Lower leg skin (tissue), 4 donors: ENCODE measurements around the gene MTOR. TPM values are rescaled to one million over a fixed set of nuclear protein-coding genes. Genes with fewer than 3 reads are reported as not detected.
"Not testable (repeated sequence)": the region's sequence is repeated elsewhere in the genome, so short reads cannot be mapped to it uniquely, and the experiment has no call there.

Source experiments
- DNase-seq, 2 donors: peaks; one replicate each; pipeline ENCODE4 v3.0.0-alpha.2; 2019; ENCODE audit warnings: low spot score in 2 of 2
- H3K4me3 ChIP-seq: fragments of 200-600 bp; sonication (generic); 2 replicates; pipeline ENCODE4 v1.5.1; 2017; ENCODE audit warnings: mild to moderate bottlenecking, low read depth; ENCODE audit not compliant: poor library complexity, severe bottlenecking
- CTCF ChIP-seq, 3 donors: fragments of 450-650 bp; IDR thresholded peaks; one replicate each; pipeline ENCODE4 v1.5.1; 2016; ENCODE audit warnings: antibody characterized with exemption in 3 of 3, mild to moderate bottlenecking in 3 of 3, moderate library complexity in 2 of 3
- POLR2A ChIP-seq, 2 donors: fragments of 450-650 bp; IDR thresholded peaks; one replicate each; pipeline ENCODE4 v1.6.1; 2016 to 2017; ENCODE audit warnings: antibody characterized with exemption in 2 of 2, mild to moderate bottlenecking in 1 of 2, moderate library complexity in 1 of 2
- WGBS, 2 donors: methylation state at CpG; one replicate each; pipeline ENCODE4 v1.1.5; 2018; 5-methylcytosine and 5-hydroxymethylcytosine counted together
- intact Hi-C: fragments of 100-400 bp; cut with DNase I; formaldehyde crosslinking; loops from one replicate; pipeline ENCODE4 v1.15.0; 2023; ENCODE audit warnings: low total_unique reads
- total RNA-seq, 4 donors: library from RNA; depleted of rRNA; stranded (reverse); fragments of >200 nt; gene quantifications; one replicate each; pipeline ENCODE4 v1.1.0, GENCODE V29; 2016

MTOR gene
- total RNA-seq, 4 donors from 2014 or later = 28.7 to 31.5 (median 29.7) TPM

GRCh38 chr1:11301601-11302000, 39.2 kb upstream of the MTOR start:
- 47 to 62% methylated on average over 9 of the region's 9 CpGs for WGBS, 2 donors
- no peak for DNase-seq
- no peak overlapping the region for H3K4me3 ChIP-seq
- intact Hi-C loops = no loop called here
- TF ChIP-seq CTCF (IDR thresholded peaks at IDR 0.05) (no peak), POLR2A (IDR thresholded peaks at IDR 0.05) (no peak)

- DNase-seq = no peak
- 60 to 65% methylated on average over 10 of the region's 10 CpGs for WGBS, 2 donors
- no peak overlapping the region for H3K4me3 ChIP-seq
- no peak for TF ChIP-seq CTCF (IDR thresholded peaks at IDR 0.05)
- TF ChIP-seq POLR2A (IDR thresholded peaks at IDR 0.05) = no peak
- intact Hi-C loops = no loop called here
These were observed 36.8 kb upstream of the MTOR start for GRCh38 chr1:11299225-11299574.

- TF ChIP-seq POLR2A (IDR thresholded peaks at IDR 0.05) (no peak), CTCF (IDR thresholded peaks at IDR 0.05) (no peak)
- no peak for DNase-seq
- intact Hi-C loops = no loop called here
These were observed 36.3 kb upstream of the MTOR start for GRCh38 chr1:11298390-11299224.

GRCh38 chr1:11297774-11298173, 35.4 kb upstream of the MTOR start:
- WGBS, 2 donors = 94 to 98% methylated on average over 5 of the region's 5 CpGs
- H3K4me3 ChIP-seq, DNase-seq, intact Hi-C loops: not testable (repeated sequence)

More at GRCh38 chr1:11298390-11299224, 36.3 kb upstream of the MTOR start:
- no peak overlapping the region for H3K4me3 ChIP-seq
- 82 to 88% methylated on average over 12 of the region's 12 CpGs for WGBS, 2 donors

- 96 to 100% methylated on average over 2 of the region's 2 CpGs for WGBS, 2 donors
- H3K4me3 ChIP-seq = no peak overlapping the region
- TF ChIP-seq POLR2A (IDR thresholded peaks at IDR 0.05) (no peak), CTCF (IDR thresholded peaks at IDR 0.05) (no peak)
These were observed 33.6 kb upstream of the MTOR start for GRCh38 chr1:11295905-11296304.

GRCh38 chr1:11294951-11295350, 32.6 kb upstream of the MTOR start:
- intact Hi-C loops = no loop called here
- no peak overlapping the region for H3K4me3 ChIP-seq
- TF ChIP-seq POLR2A (IDR thresholded peaks at IDR 0.05) (no peak), CTCF (IDR thresholded peaks at IDR 0.05) (no peak)
- DNase-seq = no peak
- WGBS, 2 donors = 78 to 82% methylated on average over 8 of the region's 8 CpGs

More at GRCh38 chr1:11295905-11296304, 33.6 kb upstream of the MTOR start:
- intact Hi-C loops = no loop called here
- no peak for DNase-seq
